ENCODE data around the gene SLC38A1. TPM values are rescaled to one million over a fixed set of nuclear protein-coding genes. Genes with fewer than 3 reads are reported as not detected.
A peak's percentile ranks its signal among the peaks of the same experiment; 100 is the strongest.

Gene SLC38A1
- total RNA-seq, 2 donors from 2014 or later, result 117 to 118 TPM

DNA sequence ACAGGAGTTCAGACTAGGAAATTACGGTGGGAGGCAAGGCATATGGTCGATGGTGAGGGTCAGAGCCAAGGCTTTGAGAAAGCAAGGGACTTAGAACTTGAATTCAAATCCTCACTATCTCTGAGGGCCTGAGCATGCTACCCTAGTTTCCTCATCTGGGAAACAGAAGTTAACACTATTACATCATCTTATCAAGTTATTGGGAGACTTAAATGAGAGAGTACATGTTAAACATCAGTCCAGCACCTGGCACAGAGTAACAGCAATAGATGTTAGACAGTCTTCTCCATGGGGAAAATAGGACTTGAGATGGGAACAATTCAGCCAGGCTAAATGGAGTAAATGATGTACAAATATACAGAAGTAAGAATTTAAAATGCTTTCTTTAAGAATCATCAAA, 38.5 kb downstream of the SLC38A1 start:
- TF ChIP-seq, protein P1, sequence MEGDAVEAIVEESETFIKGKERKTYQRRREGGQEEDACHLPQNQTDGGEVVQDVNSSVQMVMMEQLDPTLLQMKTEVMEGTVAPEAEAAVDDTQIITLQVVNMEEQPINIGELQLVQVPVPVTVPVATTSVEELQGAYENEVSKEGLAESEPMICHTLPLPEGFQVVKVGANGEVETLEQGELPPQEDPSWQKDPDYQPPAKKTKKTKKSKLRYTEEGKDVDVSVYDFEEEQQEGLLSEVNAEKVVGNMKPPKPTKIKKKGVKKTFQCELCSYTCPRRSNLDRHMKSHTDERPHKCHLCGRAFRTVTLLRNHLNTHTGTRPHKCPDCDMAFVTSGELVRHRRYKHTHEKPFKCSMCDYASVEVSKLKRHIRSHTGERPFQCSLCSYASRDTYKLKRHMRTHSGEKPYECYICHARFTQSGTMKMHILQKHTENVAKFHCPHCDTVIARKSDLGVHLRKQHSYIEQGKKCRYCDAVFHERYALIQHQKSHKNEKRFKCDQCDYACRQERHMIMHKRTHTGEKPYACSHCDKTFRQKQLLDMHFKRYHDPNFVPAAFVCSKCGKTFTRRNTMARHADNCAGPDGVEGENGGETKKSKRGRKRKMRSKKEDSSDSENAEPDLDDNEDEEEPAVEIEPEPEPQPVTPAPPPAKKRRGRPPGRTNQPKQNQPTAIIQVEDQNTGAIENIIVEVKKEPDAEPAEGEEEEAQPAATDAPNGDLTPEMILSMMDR (IDR thresholded peaks at IDR 0.05), result no peak
- intact Hi-C loops (cut with DNase I), result no loop called here
- no peak overlapping the region for H3K9ac ChIP-seq (ENCODE audit: low read depth in 2 of 2, low read length in 2 of 2)
- H3K27me3 ChIP-seq, result no peaks in the 10 kb centered on the region
- DNase-seq, result no peak
- H3K27ac ChIP-seq, result no peak overlapping the region
- no peaks in the 10 kb centered on the region for H3K36me3 ChIP-seq
- no peaks in the 10 kb centered on the region for H3K9me3 ChIP-seq
- no peaks in the 10 kb centered on the region for H3K4me1 ChIP-seq
- H3K4me3 ChIP-seq, result no peak overlapping the region

- Histone ChIP-seq H3K4me1 (no peaks in the 10 kb centered on the region), H3K27me3 (no peaks in the 10 kb centered on the region), H3K36me3 (no peaks in the 10 kb centered on the region), H3K4me3 (no peak overlapping the region), H3K9me3 (no peaks in the 10 kb centered on the region), H3K27ac (no peak overlapping the region), H3K9ac (ENCODE audit: low read depth in 2 of 2, low read length in 2 of 2) (no peak overlapping the region)
- TF ChIP-seq, protein P1 (IDR thresholded peaks at IDR 0.05), result no peak
- DNase-seq, result no peak
- intact Hi-C loops (cut with DNase I), result no loop called here
Observed at GRCh38 chr12:46227616-46228015, 41.2 kb downstream of the SLC38A1 start.

DNA sequence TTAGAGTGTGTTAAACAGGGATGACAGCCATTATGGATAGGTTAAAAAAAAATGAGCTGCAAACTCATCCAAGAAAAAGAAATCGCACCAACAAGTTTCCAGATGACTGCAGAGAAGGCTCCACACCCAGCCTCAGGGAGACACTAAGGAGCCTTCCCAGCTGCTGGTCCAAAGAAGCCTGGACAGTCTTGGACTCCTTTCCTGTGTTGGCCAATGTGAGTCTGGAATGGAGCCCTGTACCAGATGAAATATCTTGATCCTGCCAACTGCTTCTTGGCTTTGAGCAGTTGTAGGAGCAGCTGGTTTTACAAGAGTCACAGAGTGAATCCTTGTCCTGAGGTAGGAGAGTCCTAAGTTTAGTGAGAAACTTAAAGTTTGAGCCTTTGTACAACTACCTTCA, 44.5 kb downstream of the SLC38A1 start:
- H3K27me3 ChIP-seq, result no peaks in the 10 kb centered on the region
- TF ChIP-seq, protein P1 (IDR thresholded peaks at IDR 0.05), result no peak
- intact Hi-C loops (cut with DNase I), result no loop called here
- H3K9ac ChIP-seq (ENCODE audit: low read depth in 2 of 2, low read length in 2 of 2), result no peak overlapping the region
- DNase-seq, result peak; percentile 28
- no peaks in the 10 kb centered on the region for H3K36me3 ChIP-seq
- H3K9me3 ChIP-seq, result no peaks in the 10 kb centered on the region
- H3K4me3 ChIP-seq, result no peak overlapping the region
- peaks cover 3% of the 10 kb centered on the region for H3K4me1 ChIP-seq
- no peak overlapping the region for H3K27ac ChIP-seq

GRCh38 chr12:46223047-46223446, 45.8 kb downstream of the SLC38A1 start:
- Histone ChIP-seq H3K27ac (no peak overlapping the region), H3K4me1 (peaks cover 9% of the 10 kb centered on the region), H3K36me3 (no peaks in the 10 kb centered on the region), H3K9ac (ENCODE audit: low read depth in 2 of 2, low read length in 2 of 2) (no peak overlapping the region), H3K4me3 (no peak overlapping the region), H3K27me3 (no peaks in the 10 kb centered on the region), H3K9me3 (no peaks in the 10 kb centered on the region)
- DNase-seq, result no peak
- TF ChIP-seq, protein P1 (IDR thresholded peaks at IDR 0.05), result no peak
- intact Hi-C loops (cut with DNase I), result no loop called here

- Histone ChIP-seq H3K27me3 (no peaks in the 10 kb centered on the region), H3K36me3 (no peaks in the 10 kb centered on the region), H3K9ac (ENCODE audit: low read depth in 2 of 2, low read length in 2 of 2) (no peak overlapping the region), H3K27ac (no peak overlapping the region), H3K4me3 (no peak overlapping the region), H3K4me1 (peaks cover 9% of the 10 kb centered on the region), H3K9me3 (no peaks in the 10 kb centered on the region)
- no peak for DNase-seq
- intact Hi-C loops (cut with DNase I), result no loop called here
- TF ChIP-seq, protein P1 (IDR thresholded peaks at IDR 0.05), result no peak
Observed at GRCh38 chr12:46222636-46223035, 46.2 kb downstream of the SLC38A1 start.

Measured in colonic mucosa (tissue), 4 donors.